Osteoblast (primary cell): ENCODE results near the gene SLC13A5. TPM values are rescaled to one million over a fixed set of nuclear protein-coding genes. Genes with fewer than 3 reads are reported as not detected.

Experiments used
- DNase-seq: peaks from one replicate; pipeline ENCODE4 v3.0.0; 2011; ENCODE audit warnings: low spot score, mixed read lengths; ENCODE audit not compliant: insufficient read length; ENCODE audit errors: missing footprints
- H2AFZ ChIP-seq: 2 replicates; pipeline ENCODE4 v1.6.0; 2011; ENCODE audit warnings: mild to moderate bottlenecking, low read length
- H3K27ac ChIP-seq: 2 replicates; pipeline ENCODE4 v1.5.1; 2011; ENCODE audit warnings: mild to moderate bottlenecking, low read depth, low read length, moderate library complexity
- H3K27me3 ChIP-seq: 2 replicates; pipeline ENCODE4 v1.6.0; 2012; ENCODE audit warnings: mild to moderate bottlenecking, control low read depth, inconsistent platforms, low read length, moderate library complexity; ENCODE audit not compliant: insufficient read depth
- H3K36me3 ChIP-seq: 2 replicates; pipeline ENCODE4 v1.5.1; 2011; ENCODE audit warnings: mild to moderate bottlenecking, low read length, control low read depth, moderate library complexity; ENCODE audit not compliant: insufficient read depth
- H3K4me1 ChIP-seq: 2 replicates; pipeline ENCODE4 v1.5.1; 2011; ENCODE audit warnings: mild to moderate bottlenecking, low read length, control low read depth, moderate library complexity; ENCODE audit not compliant: insufficient read depth
- H3K4me2 ChIP-seq: 2 replicates; pipeline ENCODE4 v1.6.0; 2011; ENCODE audit warnings: mild to moderate bottlenecking, low read length; ENCODE audit not compliant: insufficient read depth
- H3K4me3 ChIP-seq: fragments of 200-600 bp; sonication (generic); 3 replicates; pipeline ENCODE4 v1.5.1; 2012; ENCODE audit warnings: mild to moderate bottlenecking, low read length, inconsistent platforms; ENCODE audit not compliant: insufficient read depth
- H3K79me2 ChIP-seq: 2 replicates; pipeline ENCODE4 v1.6.0; 2012; ENCODE audit warnings: mild to moderate bottlenecking, low read length, control low read depth, inconsistent platforms; ENCODE audit not compliant: insufficient read depth
- H3K9me3 ChIP-seq: 2 replicates; pipeline ENCODE4 v1.5.1; 2011; ENCODE audit warnings: low read depth, low read length, control low read depth
- H4K20me1 ChIP-seq: 2 replicates; pipeline ENCODE4 v1.6.0; 2012; ENCODE audit warnings: mild to moderate bottlenecking, low read length, control low read depth; ENCODE audit not compliant: insufficient read depth
- CTCF ChIP-seq: IDR thresholded peaks from 2 replicates; pipeline ENCODE4 v1.5.1; 2011; ENCODE audit warnings: mild to moderate bottlenecking, low read depth, low read length, moderate library complexity; ENCODE audit errors: extremely low read depth
- total RNA-seq: library from RNA; depleted of rRNA; stranded (reverse); fragments of >200 nt; gene quantifications from 2 replicates; pipeline ENCODE4 v1.2.3, GENCODE V29; 2012

The SLC13A5 gene
- total RNA-seq, 1 donor: not detected

GRCh38 chr17:6684881-6685767 is 28.0 kb downstream of the SLC13A5 start:
- Histone ChIP-seq H3K4me2 (no peak overlapping the region), H3K9me3 (no peaks in the 10 kb centered on the region), H3K27ac (no peak overlapping the region), H3K4me3 (no peak overlapping the region), H3K4me1 (no peaks in the 10 kb centered on the region), H3K27me3 (peaks cover 24% of the 10 kb centered on the region), H3K36me3 (no peaks in the 10 kb centered on the region), H2AFZ (no peak overlapping the region), H3K79me2 (no peaks in the 10 kb centered on the region), H4K20me1 (no peaks in the 10 kb centered on the region)
- no peak for TF ChIP-seq CTCF
- no peak for DNase-seq

DNA sequence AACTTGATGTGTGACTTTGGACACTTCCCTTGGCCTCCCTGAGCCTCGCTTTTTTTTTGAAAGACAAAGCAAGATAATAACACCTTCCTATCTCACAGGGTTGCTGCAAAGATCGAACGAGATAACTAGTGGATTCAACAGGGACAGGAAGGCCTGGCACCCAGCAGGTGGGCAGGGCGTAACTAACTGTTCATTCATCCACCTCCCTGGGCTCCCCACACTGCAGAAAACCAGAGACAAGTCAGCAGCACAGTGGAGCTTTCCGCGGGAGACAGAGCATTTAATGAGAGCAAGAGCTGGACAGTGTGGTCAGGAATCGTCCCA is 28.7 kb downstream of the SLC13A5 start:
- Histone ChIP-seq H3K4me3 (no peak overlapping the region), H4K20me1 (no peaks in the 10 kb centered on the region), H3K27ac (no peak overlapping the region), H3K36me3 (no peaks in the 10 kb centered on the region), H2AFZ (no peak overlapping the region), H3K9me3 (no peaks in the 10 kb centered on the region), H3K4me2 (no peak overlapping the region), H3K79me2 (no peaks in the 10 kb centered on the region), H3K4me1 (no peaks in the 10 kb centered on the region), H3K27me3 (peaks cover 27% of the 10 kb centered on the region)
- no peak for TF ChIP-seq CTCF
- DNase-seq: no peak

DNA sequence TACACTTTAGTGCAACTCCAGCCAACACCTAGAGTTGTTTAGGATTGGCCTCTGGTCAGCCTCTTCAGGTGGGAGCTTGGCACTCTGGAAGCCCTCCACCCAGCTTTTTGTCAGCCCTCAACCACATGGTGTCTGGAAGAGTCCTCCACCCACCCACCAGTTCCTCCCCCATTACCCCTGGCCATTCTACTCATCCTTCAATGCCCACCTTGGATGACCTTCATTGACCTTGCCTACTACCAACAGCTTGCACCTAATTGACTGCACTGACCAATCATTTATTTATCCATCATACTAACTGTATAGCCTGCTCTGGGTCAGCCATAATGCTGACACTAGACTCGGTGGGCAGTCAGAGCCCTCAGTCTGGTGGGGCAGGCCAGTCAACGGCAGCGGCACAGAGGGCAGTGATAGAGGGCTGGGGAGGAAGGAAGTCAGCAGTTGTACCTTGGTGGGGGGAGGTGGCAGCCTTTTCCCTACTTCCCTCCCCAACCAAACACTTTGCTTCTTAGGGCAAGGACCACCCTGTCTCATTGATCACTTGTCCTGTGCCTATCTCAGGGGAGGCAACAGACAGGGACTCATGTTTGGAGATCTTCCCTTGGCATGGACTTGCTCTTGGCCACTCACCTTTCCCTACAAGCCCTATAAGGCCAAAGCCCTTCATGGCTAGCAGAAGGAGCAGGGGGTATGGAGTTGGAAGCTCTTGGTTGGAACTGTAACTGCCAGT is 29.3 kb downstream of the SLC13A5 start:
- Histone ChIP-seq H3K4me3 (no peak overlapping the region), H3K27ac (no peak overlapping the region), H2AFZ (no peak overlapping the region), H3K36me3 (no peaks in the 10 kb centered on the region), H3K27me3 (peaks cover 29% of the 10 kb centered on the region), H3K4me2 (no peak overlapping the region), H4K20me1 (no peaks in the 10 kb centered on the region), H3K79me2 (no peaks in the 10 kb centered on the region), H3K9me3 (no peaks in the 10 kb centered on the region), H3K4me1 (no peaks in the 10 kb centered on the region)
- TF ChIP-seq CTCF: no peak
- no peak for DNase-seq

DNA sequence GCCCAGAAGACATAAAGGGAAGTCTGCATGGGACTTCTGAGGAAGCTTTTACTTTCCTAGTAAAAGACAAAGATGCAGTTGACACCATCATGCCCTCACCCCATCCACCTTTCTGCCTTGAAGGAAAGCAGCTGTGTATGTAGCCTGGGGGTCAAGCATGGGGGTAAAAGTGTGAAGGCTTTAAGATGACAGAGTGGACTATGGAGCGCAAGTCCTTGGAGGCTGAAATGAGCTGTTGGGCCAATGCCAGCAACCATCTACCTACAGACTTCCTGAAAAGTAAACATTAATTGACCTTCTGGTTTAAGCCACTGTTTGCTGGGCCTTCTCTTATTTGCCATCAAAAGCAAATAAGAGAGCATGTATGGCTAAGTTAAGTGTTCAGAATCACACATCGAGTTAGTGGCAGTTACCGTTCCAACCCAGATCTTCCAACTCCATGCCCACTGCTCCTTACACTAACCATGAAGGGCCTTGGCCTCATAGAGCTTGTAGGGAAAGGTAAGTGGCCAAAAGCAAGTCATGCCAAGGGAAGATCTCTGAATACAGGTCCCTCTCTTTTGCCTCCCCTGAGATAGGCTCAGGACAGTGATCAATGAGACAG is 30.0 kb downstream of the SLC13A5 start:
- Histone ChIP-seq H3K27me3 (peaks cover 36% of the 10 kb centered on the region), H3K4me2 (no peak overlapping the region), H3K36me3 (no peaks in the 10 kb centered on the region), H3K9me3 (no peaks in the 10 kb centered on the region), H3K79me2 (no peaks in the 10 kb centered on the region), H3K27ac (no peak overlapping the region), H4K20me1 (no peaks in the 10 kb centered on the region), H2AFZ (no peak overlapping the region), H3K4me3 (no peak overlapping the region), H3K4me1 (no peaks in the 10 kb centered on the region)
- DNase-seq: no peak
- no peak for TF ChIP-seq CTCF
